GM12892 (cell line): ENCODE measurements around the gene USP10.

Source experiments
- DNase-seq: peaks from one replicate; pipeline ENCODE4 v3.0.0; 2011; ENCODE audit not compliant: insufficient read length
- FAIRE-seq: peaks from 2 replicates; lab custom pipeline; 2011; peaks lifted over from hg19 to GRCh38; lab: Jason Lieb, UNC
- POLR2A ChIP-seq: IDR thresholded peaks from 2 replicates; pipeline ENCODE4 v1.6.1; 2011; ENCODE audit warnings: low read depth, low read length, control low read depth
- POLR2AphosphoS5 ChIP-seq: IDR thresholded peaks from 2 replicates; pipeline ENCODE4 v1.6.1; 2011; ENCODE audit warnings: low read depth, low read length, control low read depth
- TAF1 ChIP-seq: IDR thresholded peaks from 2 replicates; pipeline ENCODE4 v1.6.1; 2011; ENCODE audit warnings: low read depth, mild to moderate bottlenecking, control low read depth, low read length, borderline replicate concordance

Gene USP10

DNA sequence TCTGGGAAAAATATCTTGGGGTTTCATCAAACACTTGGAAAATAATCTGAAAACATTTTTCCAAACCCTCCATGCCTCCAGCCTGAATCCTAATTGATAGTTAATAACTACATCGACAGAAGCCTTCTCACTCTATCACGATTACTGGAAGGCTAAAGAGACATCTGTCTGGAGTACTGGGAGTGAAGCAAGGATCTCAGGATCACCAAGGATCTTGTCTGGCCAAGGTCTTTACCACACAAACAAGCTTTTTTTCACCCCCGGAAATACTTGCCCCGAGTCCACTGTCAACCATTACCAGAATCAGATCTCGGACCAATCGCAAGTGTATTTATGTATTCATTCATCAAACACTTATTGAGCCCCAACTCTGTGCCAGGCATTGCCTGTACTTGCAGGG lies 91.7 kb downstream of the USP10 start:
- no peak for TF ChIP-seq POLR2A
- no peak for TF ChIP-seq TAF1
- no peak for TF ChIP-seq POLR2AphosphoS5
- DNase-seq (no peak), FAIRE-seq (no peak)

DNA sequence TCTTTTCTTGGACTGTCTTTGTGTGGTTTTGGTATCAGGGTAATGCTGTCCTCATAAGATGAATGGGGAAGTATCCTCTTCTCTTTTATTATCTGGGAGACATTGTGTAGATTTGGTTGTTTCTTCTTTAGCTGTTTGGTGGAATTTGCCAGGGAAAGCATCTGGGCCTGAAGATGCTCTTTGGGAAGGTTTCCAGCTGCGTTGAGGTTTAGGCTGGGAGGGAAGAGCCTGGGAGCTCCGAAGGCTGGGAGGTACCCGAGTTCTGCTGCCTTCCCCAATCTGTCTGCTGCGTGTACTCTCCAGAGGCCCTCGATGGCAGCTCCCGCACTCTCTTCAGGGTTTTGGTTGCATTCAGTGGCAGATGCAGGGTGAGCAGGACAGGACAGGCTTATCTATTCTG lies 94.4 kb downstream of the USP10 start:
- TF ChIP-seq TAF1, result no peak
- FAIRE-seq (no peak), DNase-seq (no peak)

DNA sequence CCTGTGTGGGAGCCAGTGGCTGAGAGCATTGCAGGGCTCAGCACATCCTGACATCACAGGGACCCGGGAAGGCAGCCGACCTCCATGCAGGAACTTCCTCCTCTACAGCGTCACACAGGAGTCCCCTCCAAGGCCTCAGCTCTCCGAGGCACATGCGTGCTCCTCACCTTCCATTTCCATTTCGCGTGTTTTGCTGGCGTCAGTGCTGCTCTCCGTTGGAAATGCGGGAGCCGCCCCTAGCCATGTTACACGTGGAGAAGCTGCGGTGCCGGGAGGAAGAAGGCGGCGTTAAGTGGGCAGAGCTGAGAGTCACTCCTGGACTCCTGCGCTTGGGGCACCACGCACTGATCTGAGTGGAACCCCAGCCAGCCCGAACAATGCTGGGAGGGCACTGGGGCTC lies 94.8 kb downstream of the USP10 start:
- FAIRE-seq, result no peak
- DNase-seq, result no peak
- TF ChIP-seq POLR2AphosphoS5 (no peak), TAF1 (no peak)

DNA sequence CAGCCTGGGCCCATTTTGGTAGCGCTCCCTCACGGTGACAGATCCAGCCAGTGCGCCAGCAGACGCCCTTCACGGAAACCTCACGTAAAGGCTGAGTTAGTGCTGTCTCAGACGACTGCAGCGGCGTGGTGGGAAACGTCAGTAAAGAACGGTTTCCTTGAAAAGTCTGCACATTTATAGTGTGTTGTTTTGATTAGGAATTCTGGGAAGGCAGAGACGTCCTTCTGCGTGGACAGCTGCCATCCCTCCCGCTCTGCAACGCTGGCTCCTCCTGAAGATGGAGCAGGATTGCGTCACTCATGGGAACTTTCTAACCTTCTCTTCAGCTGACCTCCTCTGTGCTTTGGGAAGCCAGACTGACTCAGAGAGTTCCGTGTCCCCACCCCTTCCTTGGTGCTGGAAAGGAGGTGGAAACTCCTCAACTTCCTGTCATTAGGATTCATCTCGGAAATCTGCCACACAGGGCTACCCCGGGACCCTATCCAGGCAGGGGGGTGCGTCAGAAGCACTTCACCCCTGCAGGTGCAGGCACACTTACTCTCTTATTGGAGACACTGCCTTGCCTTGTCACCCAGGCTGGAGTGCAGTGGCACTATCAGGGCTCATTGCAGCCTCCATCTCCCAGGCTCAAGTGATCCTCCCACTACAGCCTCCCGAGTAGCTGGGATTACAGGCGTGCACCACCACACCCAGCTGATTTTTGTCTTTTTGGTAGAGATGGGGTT lies 95.7 kb downstream of the USP10 start:
- no peak for FAIRE-seq
- DNase-seq, result no peak
- TF ChIP-seq POLR2A (no peak), POLR2AphosphoS5 (no peak), TAF1 (no peak)

DNA sequence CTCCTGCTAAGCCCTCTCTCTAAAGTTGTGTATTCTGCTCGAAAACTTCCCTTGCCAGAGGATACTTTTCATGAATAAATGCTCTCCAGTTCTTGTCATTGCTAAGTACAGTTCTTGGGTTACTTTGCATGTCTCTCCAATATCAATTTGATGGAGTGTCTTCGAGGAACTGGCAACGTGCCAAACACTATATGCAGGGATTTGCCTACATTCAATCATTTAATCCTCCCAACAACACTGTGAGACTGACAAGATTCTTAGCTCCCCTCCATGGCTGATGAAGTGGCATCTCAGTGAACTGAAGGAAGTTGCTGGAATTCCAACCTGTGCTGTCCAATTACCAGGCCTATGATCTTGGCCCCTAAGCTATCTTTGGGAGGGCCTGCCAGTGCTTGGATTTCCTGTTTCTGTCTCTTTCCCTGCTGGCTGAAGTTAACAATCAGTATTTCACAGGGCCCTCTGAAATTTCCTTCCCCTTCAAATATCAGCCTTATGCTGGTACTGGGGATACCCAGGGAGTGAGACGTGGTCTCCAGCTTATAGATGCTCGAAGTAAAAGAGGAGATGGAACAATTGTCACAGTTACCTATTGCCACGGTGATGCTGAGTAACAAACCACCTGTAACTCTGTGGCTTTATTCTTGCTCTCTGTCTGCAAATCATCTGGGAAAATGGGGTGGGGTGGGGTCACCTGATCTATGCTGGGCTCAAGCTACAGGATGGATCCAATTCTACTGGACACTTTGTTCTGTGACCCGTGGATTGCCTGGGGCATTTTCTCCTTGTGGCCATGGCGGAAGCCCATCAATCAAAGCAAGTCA lies 100.6 kb downstream of the USP10 start:
- TF ChIP-seq TAF1 (no peak), POLR2AphosphoS5 (no peak), POLR2A (no peak)
- FAIRE-seq (no peak), DNase-seq (no peak)

DNA sequence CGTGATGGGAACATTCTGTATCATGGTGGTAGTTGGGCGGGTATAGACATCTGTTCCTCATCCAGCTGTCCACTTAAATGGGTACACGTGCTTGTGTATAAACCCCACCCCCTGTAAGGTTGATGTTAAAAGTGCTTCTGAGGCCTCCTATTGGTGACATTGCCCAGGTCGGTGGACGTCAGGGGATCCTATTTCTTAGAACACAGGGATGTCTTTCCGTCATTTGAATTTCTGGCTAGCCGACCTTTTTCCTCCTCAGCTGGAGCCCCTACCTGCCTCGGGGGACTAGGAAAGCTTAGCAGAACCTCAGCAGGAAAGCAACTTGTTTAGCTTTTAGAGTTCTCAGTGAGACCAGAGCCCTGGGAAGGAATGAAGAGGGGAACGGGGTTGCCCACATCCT lies 103.3 kb downstream of the USP10 start:
- TF ChIP-seq TAF1 (no peak), POLR2AphosphoS5 (no peak), POLR2A (no peak)
- FAIRE-seq, result no peak
- no peak for DNase-seq

DNA sequence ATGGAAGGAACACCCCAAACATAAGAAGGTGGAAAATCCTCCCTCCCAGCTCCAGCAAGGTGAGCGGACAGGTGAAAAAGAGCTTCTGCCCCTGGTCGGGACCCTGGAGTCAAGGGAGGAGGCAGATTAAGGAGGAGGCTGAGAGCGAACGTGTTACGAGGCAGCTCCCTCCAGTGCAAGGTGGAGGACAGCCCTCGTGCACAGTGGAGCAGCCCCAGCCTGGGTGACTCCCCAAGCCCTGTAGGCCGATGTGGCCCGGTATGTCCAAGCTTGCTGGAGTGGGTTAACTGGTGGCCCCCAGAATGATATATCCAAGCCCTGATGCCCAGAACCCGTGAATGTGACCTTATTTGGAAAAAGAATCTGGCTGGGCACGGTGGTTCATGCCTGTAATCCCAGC lies 104.5 kb downstream of the USP10 start:
- FAIRE-seq (no peak), DNase-seq (no peak)
- TF ChIP-seq POLR2A (no peak), TAF1 (no peak), POLR2AphosphoS5 (no peak)

DNA sequence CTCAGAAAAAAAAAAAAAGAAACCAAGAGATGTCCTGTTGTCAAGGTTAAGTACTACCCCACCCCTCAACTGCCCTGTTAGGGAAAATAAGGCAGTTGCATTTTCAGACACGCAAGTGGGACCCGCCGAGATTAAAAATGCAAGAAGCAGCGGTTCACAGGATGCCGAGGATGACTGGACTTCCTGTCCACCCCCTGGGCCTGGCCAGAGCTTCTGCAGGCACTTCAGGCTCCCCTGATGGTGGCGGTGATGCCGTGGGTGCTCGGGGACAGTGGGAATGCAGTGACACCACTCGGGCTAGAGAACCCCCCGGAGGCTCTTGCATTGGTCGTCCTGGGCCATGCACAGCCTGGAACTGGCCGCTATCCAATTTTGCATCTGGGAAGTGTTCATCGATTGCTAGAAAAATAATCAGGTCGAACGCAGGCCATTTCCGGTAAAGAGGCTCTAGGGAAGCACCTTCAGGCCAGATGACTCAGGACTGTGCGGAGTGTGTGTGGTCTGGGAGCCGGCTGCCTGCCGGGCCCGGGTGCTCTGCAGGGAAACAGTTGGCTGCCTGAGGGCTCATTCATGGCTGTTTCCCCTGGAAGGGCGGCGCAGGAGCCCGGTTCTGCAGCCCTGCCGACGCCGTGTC lies 106.6 kb downstream of the USP10 start:
- TF ChIP-seq TAF1 (no peak), POLR2AphosphoS5 (no peak), POLR2A (no peak)
- FAIRE-seq, result peak; percentile 54
- DNase-seq, result peak; percentile 54

DNA sequence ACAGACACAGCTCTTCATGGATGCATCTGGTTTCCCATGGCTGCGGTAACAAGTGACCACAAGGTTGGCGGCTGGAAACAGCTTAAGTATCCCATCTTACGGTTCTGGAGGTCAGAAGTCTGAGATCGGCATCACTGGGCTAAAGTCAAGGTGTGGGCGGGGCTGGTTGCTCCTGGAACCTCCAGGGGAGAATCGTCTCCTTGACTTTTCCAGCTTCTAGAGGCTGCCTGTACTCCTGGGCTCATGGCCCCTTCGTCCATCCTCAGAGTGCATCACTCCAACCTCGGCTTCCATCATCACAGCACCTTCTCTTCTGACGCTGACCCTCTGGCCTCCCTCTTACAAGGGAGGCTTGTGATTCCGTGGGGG lies 107.1 kb downstream of the USP10 start:
- DNase-seq, result no peak
- TF ChIP-seq POLR2AphosphoS5, result no peak
- TF ChIP-seq POLR2A, result no peak
- no peak for TF ChIP-seq TAF1
- no peak for FAIRE-seq

DNA sequence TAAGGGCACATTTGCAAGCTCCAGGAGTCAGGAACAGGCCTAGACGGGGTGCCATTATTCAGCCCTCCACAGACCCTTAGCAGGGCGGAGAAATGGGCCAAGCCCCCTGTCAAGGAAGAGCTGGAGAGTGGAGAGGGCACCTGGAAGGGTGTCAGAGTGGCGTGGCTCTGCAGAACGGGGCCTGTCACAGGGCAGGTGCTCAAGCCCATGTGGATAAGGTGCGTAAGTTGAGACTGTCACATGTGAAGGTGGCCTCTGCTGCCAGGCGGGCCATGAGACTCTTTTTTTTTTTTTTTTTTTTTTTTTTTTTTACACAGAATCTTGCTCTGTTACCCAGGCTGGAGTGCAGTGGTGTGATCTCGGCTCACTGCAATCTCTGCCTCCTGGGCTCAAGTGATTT lies 108.0 kb downstream of the USP10 start:
- TF ChIP-seq TAF1 (no peak), POLR2A (no peak), POLR2AphosphoS5 (no peak)
- DNase-seq (no peak), FAIRE-seq (no peak)

DNA sequence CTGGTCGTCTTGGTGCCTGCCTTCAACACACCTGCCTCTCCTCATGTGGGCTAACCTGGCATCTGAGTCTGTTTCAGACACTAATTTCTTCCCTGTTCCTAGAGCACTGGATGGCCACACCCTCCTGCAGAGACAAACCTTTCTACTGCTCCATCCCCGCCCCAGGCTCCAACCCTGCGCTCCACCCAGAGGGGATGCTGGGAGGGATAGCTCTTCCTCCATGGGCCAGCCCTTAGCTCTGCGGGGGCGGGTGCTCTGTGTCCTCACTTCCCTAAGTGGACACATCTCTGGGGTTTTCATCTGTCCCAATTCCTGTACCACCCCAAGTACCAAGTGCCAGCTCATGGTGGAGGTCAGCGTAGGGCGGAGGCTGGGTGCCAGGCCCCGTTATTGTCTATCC lies 109.0 kb downstream of the USP10 start:
- no peak for DNase-seq
- FAIRE-seq, result no peak
- TF ChIP-seq POLR2A, result no peak
- no peak for TF ChIP-seq POLR2AphosphoS5
- no peak for TF ChIP-seq TAF1
